GM21360 (cell line): ENCODE measurements around the gene RSPO1.
A peak's percentile ranks its signal among the peaks of the same experiment; 100 is the strongest.
"Not testable (repeated sequence)": the region's sequence is repeated elsewhere in the genome, so short reads cannot be mapped to it uniquely, and the experiment has no call there.

Experiments
- ATAC-seq: cut with Tn5 transposase; IDR thresholded peaks from one replicate; pipeline ENCODE4 v1.9.1; 2021; ENCODE audit warnings: mild to moderate bottlenecking, moderate library complexity; ENCODE audit not compliant: unreplicated experiment

Gene RSPO1

GRCh38 chr1:37622131-37622530 lies 12.6 kb downstream of the RSPO1 start:
- ATAC-seq = no peak

- ATAC-seq = no peak
Observed at GRCh38 chr1:37621326-37621870, 13.3 kb downstream of the RSPO1 start.

- no peak for ATAC-seq
Observed at GRCh38 chr1:37620707-37621106, 14.0 kb downstream of the RSPO1 start.

- no peak for ATAC-seq
Observed at GRCh38 chr1:37616330-37616729, 18.4 kb downstream of the RSPO1 start.

- ATAC-seq = no peak
Observed at GRCh38 chr1:37614105-37614504, 20.6 kb downstream of the RSPO1 start.

- no peak for ATAC-seq
Observed at GRCh38 chr1:37612186-37612585, 22.5 kb downstream of the RSPO1 start.

GRCh38 chr1:37609994-37610393 lies 24.7 kb downstream of the RSPO1 start:
- ATAC-seq = no peak

GRCh38 chr1:37609002-37609401 lies 25.7 kb downstream of the RSPO1 start:
- no peak for ATAC-seq

- ATAC-seq = no peak
Observed at GRCh38 chr1:37606481-37607263, 28.0 kb downstream of the RSPO1 start.

- no peak for ATAC-seq
Observed at GRCh38 chr1:37605806-37606474, 28.8 kb downstream of the RSPO1 start.

- ATAC-seq = no peak
Observed at GRCh38 chr1:37605061-37605650, 29.5 kb downstream of the RSPO1 start.

- no peak for ATAC-seq
Observed at GRCh38 chr1:37602750-37603694, 31.7 kb downstream of the RSPO1 start.

- ATAC-seq = no peak
Observed at GRCh38 chr1:37601441-37601840, 33.3 kb downstream of the RSPO1 start.

- no peak for ATAC-seq
Observed at GRCh38 chr1:37599940-37600339, 34.8 kb downstream of the RSPO1 start.

GRCh38 chr1:37596182-37596667 lies 38.5 kb downstream of the RSPO1 start:
- ATAC-seq = no peak

- ATAC-seq = peak; percentile 93
Observed at GRCh38 chr1:37595440-37596181, 39.1 kb downstream of the RSPO1 start, which contains the start of gene GNL2. Gene GNL2, minus strand, starts transcription at chr1:37595937. Its CDS starts 115 bp downstream, at chr1:37595822.

- ATAC-seq = no peak
Observed at GRCh38 chr1:37593726-37594125, 41.0 kb downstream of the RSPO1 start.

GRCh38 chr1:37588939-37589338 lies 45.8 kb downstream of the RSPO1 start:
- ATAC-seq = no peak

GRCh38 chr1:37584544-37584943 lies 50.1 kb downstream of the RSPO1 start:
- ATAC-seq = not testable (repeated sequence)

- no peak for ATAC-seq
Observed at GRCh38 chr1:37575692-37576091, 59.0 kb downstream of the RSPO1 start.
